Keratinocyte (primary cell): ENCODE data around the gene OPRL1. TPM values are rescaled to one million over a fixed set of nuclear protein-coding genes. Genes with fewer than 3 reads are reported as not detected.

ENCODE experiments used
- DNase-seq: peaks from one replicate; pipeline ENCODE4 v3.0.0-alpha.2; 2011; ENCODE audit warnings: low read depth, missing footprints, low spot score
- FAIRE-seq: peaks from 2 replicates; lab custom pipeline; 2011; peaks lifted over from hg19 to GRCh38; lab: Jason Lieb, UNC
- H2AFZ ChIP-seq: 2 replicates; pipeline ENCODE4 v1.6.0; 2012; ENCODE audit warnings: low read length, control low read depth, inconsistent platforms; ENCODE audit not compliant: control insufficient read depth
- H3K27ac ChIP-seq: 2 replicates; pipeline ENCODE4 v1.5.1; 2011; ENCODE audit warnings: low read length; ENCODE audit not compliant: control insufficient read depth, insufficient read depth
- H3K27me3 ChIP-seq: 3 replicates; pipeline ENCODE4 v1.6.0; 2011; ENCODE audit warnings: low read length; ENCODE audit not compliant: control insufficient read depth, insufficient read depth; ENCODE audit errors: extremely low read depth
- H3K36me3 ChIP-seq, 2 experiments: 2 replicates in 1 of 2; 3 replicates in 1 of 2; pipeline ENCODE4 v1.5.1; 2011; ENCODE audit warnings: low read length in 2 of 2, mild to moderate bottlenecking in 1 of 2; ENCODE audit not compliant: control insufficient read depth in 2 of 2, insufficient read depth in 2 of 2; ENCODE audit errors: extremely low read depth in 1 of 2
- H3K4me1 ChIP-seq: 3 replicates; pipeline ENCODE4 v1.5.1; 2011; ENCODE audit warnings: low read length; ENCODE audit not compliant: control insufficient read depth, insufficient read depth; ENCODE audit errors: extremely low read depth
- H3K4me2 ChIP-seq: 3 replicates; pipeline ENCODE4 v1.6.0; 2011; ENCODE audit warnings: low read depth, low read length; ENCODE audit not compliant: control insufficient read depth, insufficient read depth; ENCODE audit errors: extremely low read depth
- H3K4me3 ChIP-seq, 3 experiments: fragments of 200-600 bp in 1 of 3; sonication (generic) in 1 of 3; 2 replicates in 2 of 3; 3 replicates in 1 of 3; pipeline ENCODE4 v1.5.1; 2011 to 2016; ENCODE audit warnings: low read length in 3 of 3, mild to moderate bottlenecking in 3 of 3, control low read depth in 2 of 3, inconsistent platforms in 1 of 3, low read depth in 1 of 3, mixed read lengths in 1 of 3, mixed run types in 1 of 3, moderate library complexity in 1 of 3; ENCODE audit not compliant: control insufficient read depth in 2 of 3, insufficient read depth in 2 of 3; ENCODE audit errors: extremely low read depth in 1 of 3
- H3K79me2 ChIP-seq: 2 replicates; pipeline ENCODE4 v1.6.0; 2012; ENCODE audit warnings: low read length; ENCODE audit not compliant: control insufficient read depth, insufficient read depth
- H3K9ac ChIP-seq: 3 replicates; pipeline ENCODE4 v1.6.0; 2011; ENCODE audit warnings: low read length; ENCODE audit not compliant: control insufficient read depth, insufficient read depth; ENCODE audit errors: extremely low read depth
- H3K9me1 ChIP-seq: 3 replicates; pipeline ENCODE4 v1.6.0; 2011; ENCODE audit warnings: low read length; ENCODE audit not compliant: control insufficient read depth, insufficient read depth; ENCODE audit errors: extremely low read depth
- H3K9me3 ChIP-seq: 2 replicates; pipeline ENCODE4 v1.5.1; 2012; ENCODE audit warnings: low read depth, low read length; ENCODE audit not compliant: control insufficient read depth
- H4K20me1 ChIP-seq: 3 replicates; pipeline ENCODE4 v1.6.0; 2011; ENCODE audit warnings: low read length; ENCODE audit not compliant: control insufficient read depth, insufficient read depth; ENCODE audit errors: extremely low read depth
- EZH2 ChIP-seq: IDR thresholded peaks from one replicate; pipeline ENCODE4 v1.6.1; 2012; ENCODE audit warnings: inconsistent platforms, mild to moderate bottlenecking, low read length, moderate library complexity
- dilution Hi-C: fragments of 300-500 bp; cut with MboI; formaldehyde crosslinking; loops from one replicate; pipeline ENCODE4 v1.7.0; 2020; ENCODE audit warnings: low sequenced_read_pairs; ENCODE audit not compliant: extremely low pct_ligation_motif_present
- polyA plus RNA-seq, 5 experiments: library from polyadenylated mRNA; depleted of rRNA in 3 of 5; stranded (reverse) in 3 of 5; stranded (forward) in 1 of 5; unstranded in 1 of 5; fragments of >200 nt; gene quantifications; 1 replicate in 1 of 5; 2 replicates in 3 of 5; 3 replicates in 1 of 5; pipeline versions ENCODE4 v1.2.1 to v1.2.3, GENCODE V29; 2011 to 2012; ENCODE audit warnings: missing spikeins in 2 of 5, low read depth in 1 of 5, low replicate concordance in 1 of 5
- TF ChIP-seq, protein P1 (sequence below), 3 experiments: IDR thresholded peaks in 1 of 3; conservative IDR thresholded peaks in 1 of 3; optimal IDR thresholded peaks in 1 of 3; 2 replicates in 2 of 3; 3 replicates in 1 of 3; pipeline versions ENCODE3 to v1.5.1; 2011; ENCODE audit warnings: low read length in 3 of 3, mild to moderate bottlenecking in 3 of 3, moderate library complexity in 2 of 3, control low read depth in 1 of 3, inconsistent platforms in 1 of 3; ENCODE audit not compliant: insufficient read depth in 2 of 3; ENCODE audit errors: extremely low read depth in 1 of 3

The OPRL1 gene
- polyA plus RNA-seq, 1 donor (not counting 4 experiments of a cell fraction or from before 2014, with no cell fraction given) = 0.25 TPM

DNA sequence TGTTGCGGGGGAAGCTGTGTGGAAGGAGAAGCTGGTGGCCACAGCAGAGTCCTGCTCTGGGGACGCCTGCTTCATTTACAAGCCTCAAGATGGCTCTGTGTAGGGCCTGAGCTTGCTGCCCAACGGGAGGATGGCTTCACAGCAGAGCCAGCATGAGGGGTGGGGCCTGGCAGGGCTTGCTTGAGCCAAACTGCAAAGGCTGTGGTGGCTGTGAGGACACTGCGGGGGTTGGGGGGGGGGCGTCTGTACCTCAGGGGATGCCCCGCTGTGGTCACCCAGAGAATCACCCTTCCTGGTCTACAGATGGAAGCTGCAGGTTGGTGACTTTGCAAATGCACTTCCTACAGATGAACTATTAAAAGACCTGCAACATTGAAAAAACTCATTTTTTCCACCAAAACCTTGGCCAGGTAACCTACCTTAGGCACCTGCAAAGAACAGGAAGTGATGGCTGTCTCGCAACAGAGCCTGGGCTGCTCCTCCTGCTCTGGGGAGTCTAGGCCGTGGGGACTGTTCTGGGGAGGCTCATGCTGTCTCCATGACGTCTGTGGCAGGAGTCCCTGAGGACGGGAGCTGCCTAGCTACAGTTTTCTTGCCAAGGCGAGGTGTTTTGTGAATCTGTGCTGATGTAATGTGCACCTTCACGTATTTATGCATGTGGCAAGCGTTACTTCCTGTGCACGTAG, 20.1 kb downstream of the OPRL1 start:
- Histone ChIP-seq H3K79me2 (no peaks in the 10 kb centered on the region), H3K4me3 (no peak overlapping the region), H3K9me3 (no peaks in the 10 kb centered on the region), H3K27ac (no peak overlapping the region), H3K4me2 (no peak overlapping the region), H3K9me1 (no peaks in the 10 kb centered on the region), H3K27me3 (peaks cover 40% of the 10 kb centered on the region), H3K36me3 (no peaks in the 10 kb centered on the region), H4K20me1 (no peaks in the 10 kb centered on the region), H3K9ac (no peak overlapping the region), H2AFZ (no peak overlapping the region), H3K4me1 (no peaks in the 10 kb centered on the region)
- no peak for FAIRE-seq
- TF ChIP-seq, protein P1, sequence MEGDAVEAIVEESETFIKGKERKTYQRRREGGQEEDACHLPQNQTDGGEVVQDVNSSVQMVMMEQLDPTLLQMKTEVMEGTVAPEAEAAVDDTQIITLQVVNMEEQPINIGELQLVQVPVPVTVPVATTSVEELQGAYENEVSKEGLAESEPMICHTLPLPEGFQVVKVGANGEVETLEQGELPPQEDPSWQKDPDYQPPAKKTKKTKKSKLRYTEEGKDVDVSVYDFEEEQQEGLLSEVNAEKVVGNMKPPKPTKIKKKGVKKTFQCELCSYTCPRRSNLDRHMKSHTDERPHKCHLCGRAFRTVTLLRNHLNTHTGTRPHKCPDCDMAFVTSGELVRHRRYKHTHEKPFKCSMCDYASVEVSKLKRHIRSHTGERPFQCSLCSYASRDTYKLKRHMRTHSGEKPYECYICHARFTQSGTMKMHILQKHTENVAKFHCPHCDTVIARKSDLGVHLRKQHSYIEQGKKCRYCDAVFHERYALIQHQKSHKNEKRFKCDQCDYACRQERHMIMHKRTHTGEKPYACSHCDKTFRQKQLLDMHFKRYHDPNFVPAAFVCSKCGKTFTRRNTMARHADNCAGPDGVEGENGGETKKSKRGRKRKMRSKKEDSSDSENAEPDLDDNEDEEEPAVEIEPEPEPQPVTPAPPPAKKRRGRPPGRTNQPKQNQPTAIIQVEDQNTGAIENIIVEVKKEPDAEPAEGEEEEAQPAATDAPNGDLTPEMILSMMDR (optimal IDR thresholded peaks at IDR 0.05 in 1 of 3, IDR thresholded peaks at IDR 0.05 in 1 of 3, conservative IDR thresholded peaks at IDR 0.05 in 1 of 3; ENCODE audit: extremely low read depth in 1 of 3, insufficient read depth in 2 of 3, low read length in 3 of 3) = no peak
- no peak for TF ChIP-seq EZH2
- dilution Hi-C loops = no loop called here
- no peak for DNase-seq

DNA sequence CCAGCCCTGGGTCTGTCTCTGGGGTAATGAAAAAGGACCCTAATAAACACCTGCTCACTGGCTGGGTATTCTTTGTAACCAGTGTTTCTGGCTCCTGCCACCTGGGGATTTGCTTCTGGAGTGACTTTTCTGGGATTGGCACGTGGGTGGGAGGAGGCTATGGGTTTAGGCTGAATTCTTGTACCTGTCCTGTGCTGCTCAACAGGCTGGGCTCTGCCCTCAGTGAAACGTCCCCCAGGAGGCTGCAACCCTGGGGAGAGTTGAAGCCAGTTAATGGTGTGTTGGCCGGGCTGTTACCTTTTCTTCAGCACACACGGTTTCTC, 20.6 kb downstream of the OPRL1 start:
- Histone ChIP-seq H4K20me1 (no peaks in the 10 kb centered on the region), H3K9me3 (no peaks in the 10 kb centered on the region), H3K4me2 (no peak overlapping the region), H3K4me3 (no peak overlapping the region), H3K79me2 (no peaks in the 10 kb centered on the region), H3K4me1 (no peaks in the 10 kb centered on the region), H3K36me3 (no peaks in the 10 kb centered on the region), H3K27me3 (peaks cover 40% of the 10 kb centered on the region), H3K9ac (no peak overlapping the region), H3K9me1 (no peaks in the 10 kb centered on the region), H2AFZ (no peak overlapping the region), H3K27ac (no peak overlapping the region)
- DNase-seq = no peak
- dilution Hi-C loops = no loop called here
- no peak for FAIRE-seq
- TF ChIP-seq, protein P1 (optimal IDR thresholded peaks at IDR 0.05 in 1 of 3, IDR thresholded peaks at IDR 0.05 in 1 of 3, conservative IDR thresholded peaks at IDR 0.05 in 1 of 3; ENCODE audit: extremely low read depth in 1 of 3, insufficient read depth in 2 of 3, low read length in 3 of 3) = no peak
- TF ChIP-seq EZH2 = no peak
